ENCODE measurements around the gene ENOSF1. TPM values are rescaled to one million over a fixed set of nuclear protein-coding genes. Genes with fewer than 3 reads are reported as not detected.

Gene ENOSF1
- total and polyA plus RNA-seq, 2 of the 13 experiments (the other 11 are each of a cell fraction or from before 2014, with no cell fraction given), result 37.6 to 40.1 TPM

DNA sequence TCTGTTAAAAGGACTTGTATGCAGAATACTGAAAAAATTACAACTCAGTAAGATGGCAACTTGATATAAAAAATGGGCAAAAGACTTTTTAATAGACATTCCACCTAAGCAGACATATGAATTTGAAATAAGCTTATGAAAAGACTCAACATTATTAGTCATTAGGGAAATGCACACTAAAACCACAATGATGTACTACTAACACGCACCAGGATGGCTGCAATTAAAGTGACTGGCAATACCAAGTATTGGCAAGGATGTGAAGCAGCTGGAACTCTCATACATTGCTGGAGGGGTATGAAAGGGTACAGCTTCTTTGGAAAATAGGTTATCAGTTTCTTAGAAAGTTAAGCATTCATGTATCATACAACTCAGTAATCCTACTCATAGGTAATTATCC is 3.2 kb upstream of the ENOSF1 start:
- peaks cover 26% of the 10 kb centered on the region for H3K4me1 ChIP-seq (ENCODE audit: insufficient read depth, low read length)
- no peaks in the 10 kb centered on the region for H3K9me3 ChIP-seq (ENCODE audit: low read length)
- CTCF ChIA-PET (ENCODE audit: low intra/inter-chr PET ratio, low total read pairs), result no interaction called here
- H3K4me2 ChIP-seq (ENCODE audit: low read depth, low read length), result no peak overlapping the region
- no peak for DNase-seq (ENCODE audit: low spot score)
- no TSS peak for BruUV-seq (replicated peaks)
- in situ Hi-C loops (cut with HindIII; ENCODE audit: extremely low pct_ligation_motif_present, low pct_unique_long_range_greater_than_20kb) (no loop called here), intact Hi-C loops (cut with micrococcal nuclease; ENCODE audit: unreplicated experiment) (no loop called here)
- H3K9ac ChIP-seq (ENCODE audit: insufficient read depth, low read depth, low read length), result no peak overlapping the region
- TF ChIP-seq CREB1 (IDR thresholded peaks at IDR 0.05) (no peak), CREB1 (CRISPR knock-in tag; IDR thresholded peaks at IDR 0.05) (no peak), RFXANK (CRISPR knock-in tag; IDR thresholded peaks at IDR 0.05) (no peak)
- FAIRE-seq, result no peak
- POLR2A ChIA-PET, result no interaction called here
- no peak overlapping the region for H3K4me3 ChIP-seq (replicated peaks in 1 of 3; ENCODE audit: insufficient read depth in 1 of 3, low read depth in 2 of 3, low read length in 3 of 3)
- H4K20me1 ChIP-seq (ENCODE audit: insufficient read depth, low read length), result no peaks in the 10 kb centered on the region
- no peak overlapping the region for H3K27ac ChIP-seq (ENCODE audit: extremely low read length, insufficient read depth, low read length)
- H2AFZ ChIP-seq (ENCODE audit: low read length), result no peak overlapping the region
- H3K79me2 ChIP-seq (ENCODE audit: insufficient read depth, low read length), result peaks cover 12% of the 10 kb centered on the region
- 94% methylated on average over 1 of the region's 1 CpG for WGBS (ENCODE audit: low lambda C conversion rate)
- no peaks in the 10 kb centered on the region for H3K36me3 ChIP-seq (replicated peaks in 1 of 2; ENCODE audit: control insufficient read depth in 1 of 2, insufficient read depth in 2 of 2, low read length in 2 of 2)
- no peak for ATAC-seq
- H3K27me3 ChIP-seq (ENCODE audit: control insufficient read depth in 1 of 2, insufficient read depth in 2 of 2, low read length in 2 of 2), result no peaks in the 10 kb centered on the region

DNA sequence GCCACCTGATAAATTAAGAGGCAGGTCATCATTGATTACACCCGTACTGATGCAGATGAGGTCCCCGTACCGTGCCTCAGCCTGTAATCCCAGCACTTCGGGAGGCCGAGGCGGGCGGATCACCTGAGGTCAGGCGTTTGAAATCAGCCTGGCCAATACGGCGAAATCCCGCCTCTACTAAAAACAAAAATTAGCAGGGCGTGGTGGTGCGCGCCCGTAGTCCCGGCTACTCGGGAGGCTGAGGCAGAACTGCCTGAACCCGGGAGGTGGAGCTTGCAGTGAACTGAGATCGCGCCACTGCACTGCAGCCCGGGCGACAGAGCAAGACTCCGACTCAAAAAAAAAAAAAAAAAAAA is 683 bp upstream of the ENOSF1 start:
- FAIRE-seq (no peak), ATAC-seq (no peak; the same call in 2 of the 3 replicates), DNase-seq (ENCODE audit: low spot score) (no peak)
- in situ Hi-C loops (cut with HindIII; ENCODE audit: extremely low pct_ligation_motif_present, low pct_unique_long_range_greater_than_20kb) (no loop called here), intact Hi-C loops (cut with micrococcal nuclease; ENCODE audit: unreplicated experiment) (no loop called here)
- peaks cover 31% of the 10 kb centered on the region for H3K79me2 ChIP-seq (ENCODE audit: insufficient read depth, low read length)
- WGBS (ENCODE audit: low lambda C conversion rate), result 93% methylated on average over 13 of the region's 23 CpGs
- peak overlapping the region in 1 of 3 experiments; percentile 59; a peak in 1 of 6 replicates for H3K4me3 ChIP-seq (replicated peaks in 1 of 3; ENCODE audit: insufficient read depth in 1 of 3, low read depth in 2 of 3, low read length in 3 of 3)
- POLR2A ChIA-PET, result interaction anchor here (0.6 to 2.1 kb wide), 10 partner anchors 10 to 127 kb away, joined by 3 to 33 read pairs (median 4); partner anchors contain the start of gene TYMS
- H3K9me3 ChIP-seq (ENCODE audit: low read length), result no peaks in the 10 kb centered on the region
- H3K27me3 ChIP-seq (ENCODE audit: control insufficient read depth in 1 of 2, insufficient read depth in 2 of 2, low read length in 2 of 2), result no peaks in the 10 kb centered on the region
- peak overlapping the region; percentile 50; the same call in 1 of the 2 replicates for H3K4me2 ChIP-seq (ENCODE audit: low read depth, low read length)
- BruUV-seq (replicated peaks), result no TSS peak
- CTCF ChIA-PET (ENCODE audit: low intra/inter-chr PET ratio, low total read pairs), result interaction anchor here (1.1 to 1.6 kb wide), 4 partner anchors 17 to 119 kb away, joined by 3 to 4 read pairs (median 3); no protein-coding TSS in a partner anchor
- H2AFZ ChIP-seq (ENCODE audit: low read length), result no peak overlapping the region
- H3K9ac ChIP-seq (ENCODE audit: insufficient read depth, low read depth, low read length), result no peak overlapping the region
- peaks cover 36% of the 10 kb centered on the region for H3K4me1 ChIP-seq (ENCODE audit: insufficient read depth, low read length)
- H3K36me3 ChIP-seq (replicated peaks in 1 of 2; ENCODE audit: control insufficient read depth in 1 of 2, insufficient read depth in 2 of 2, low read length in 2 of 2), result peaks cover 0 to 10% of the 10 kb centered on the region in 2 experiments; a peak in 3 of 5 replicates
- no peak for TF ChIP-seq ZNF20 (CRISPR knock-in tag; IDR thresholded peaks at IDR 0.05)
- TF ChIP-seq KLF12 (CRISPR knock-in tag; IDR thresholded peaks at IDR 0.05; ENCODE audit: borderline replicate concordance), result no peak
- 0 out of 2 replicates have a peak, but pooled peaks have one; percentile 45 for TF ChIP-seq ZBTB38 (CRISPR knock-in tag; IDR thresholded peaks at IDR 0.05)
- 0 out of 2 replicates have a peak, but pooled peaks have one; percentile 7 for TF ChIP-seq ZMYM3 (CRISPR knock-in tag; IDR thresholded peaks at IDR 0.05)
- TF ChIP-seq ZNF550 (CRISPR knock-in tag; IDR thresholded peaks at IDR 0.05; ENCODE audit: borderline replicate concordance), result no peak
- H4K20me1 ChIP-seq (ENCODE audit: insufficient read depth, low read length), result no peaks in the 10 kb centered on the region
- H3K27ac ChIP-seq (ENCODE audit: extremely low read length, insufficient read depth, low read length), result peak overlapping the region; percentile 50

All from HepG2 (cell line).